GM12878 (cell line): ENCODE measurements around the gene SPRTN.
"Not testable (repeated sequence)": the region's sequence is repeated elsewhere in the genome, so short reads cannot be mapped to it uniquely, and the experiment has no call there.

ENCODE experiments used
- SIX5 ChIP-seq: IDR thresholded peaks from 2 replicates; pipeline ENCODE4 v1.6.1; 2011; ENCODE audit warnings: mild to moderate bottlenecking, low read depth, low read length, moderate library complexity; ENCODE audit not compliant: severe bottlenecking
- YY1 ChIP-seq: IDR thresholded peaks from 2 replicates; pipeline ENCODE4 v1.6.1; 2011; ENCODE audit warnings: low read depth, mild to moderate bottlenecking, low read length

- not testable (repeated sequence) for TF ChIP-seq SIX5, YY1
These were observed 10.8 kb downstream of the SPRTN start for GRCh38 chr1:231348856-231349255.
